ENCODE results near the gene DLGAP4. TPM values are rescaled to one million over a fixed set of nuclear protein-coding genes. Genes with fewer than 3 reads are reported as not detected.

DLGAP4 gene
- total and polyA plus RNA-seq, 2 of the 13 experiments (the other 11 are each of a cell fraction or from before 2014, with no cell fraction given), result 15.2 to 26.7 TPM

DNA sequence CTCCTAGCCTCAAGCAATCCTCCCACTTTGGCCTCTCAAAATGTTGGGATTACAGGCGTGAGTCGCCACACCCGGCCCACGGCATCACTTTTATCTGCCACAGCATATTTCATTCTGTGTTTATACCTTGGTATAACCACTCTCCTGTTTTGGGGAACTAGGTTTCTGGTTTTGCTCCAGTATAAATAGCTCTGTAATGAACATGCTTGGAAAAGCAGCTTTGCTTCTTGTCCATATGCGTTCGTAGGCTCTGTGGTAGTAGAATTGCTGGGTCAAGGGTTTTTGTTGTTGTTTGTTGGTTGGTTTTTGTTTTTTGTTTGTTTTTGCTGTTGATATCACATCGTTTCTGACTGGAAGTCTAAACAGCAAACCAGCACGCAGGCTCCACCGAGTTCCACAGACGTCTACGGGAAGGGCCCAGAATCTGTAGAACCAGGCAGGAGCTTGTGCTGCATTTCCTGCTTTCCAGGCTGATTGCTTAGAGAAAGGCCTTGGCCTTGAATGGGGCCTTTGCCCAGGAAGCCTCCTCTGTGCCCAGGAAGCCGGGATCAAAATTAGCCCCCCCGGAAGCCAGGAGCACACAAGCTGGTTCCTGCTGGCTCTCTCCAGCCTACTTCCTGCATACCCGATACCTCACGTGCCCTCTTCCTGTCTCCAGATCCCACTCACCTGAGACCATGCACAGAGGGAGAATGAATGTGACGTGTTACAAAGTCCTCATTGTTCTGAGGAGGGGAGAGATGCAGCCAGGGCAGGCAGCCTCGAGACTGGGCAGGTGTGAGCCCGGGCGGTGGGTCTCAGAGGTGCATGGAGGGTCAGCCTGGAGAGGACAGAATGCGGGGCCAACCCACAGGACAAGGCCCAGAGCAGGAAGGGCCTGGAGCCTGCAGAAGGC, 35.1 kb upstream of the DLGAP4 start (continued):
- TF ChIP-seq HOXA3 (CRISPR knock-in tag; IDR thresholded peaks at IDR 0.05) (peak; percentile 85), NFYC (CRISPR knock-in tag; IDR thresholded peaks at IDR 0.05) (peak; percentile 21; the same call in 1 of the 2 replicates), ZNF549 (CRISPR knock-in tag; IDR thresholded peaks at IDR 0.05) (no peak), SMAD9 (CRISPR knock-in tag; IDR thresholded peaks at IDR 0.05) (no peak), ZNF264 (CRISPR knock-in tag; IDR thresholded peaks at IDR 0.05) (peak; percentile 46; the same call in 1 of the 2 replicates), ZFP90 (CRISPR knock-in tag; IDR thresholded peaks at IDR 0.05; ENCODE audit: borderline replicate concordance) (no peak; the same call in 1 of the 2 replicates), ZFP82 (CRISPR knock-in tag; IDR thresholded peaks at IDR 0.05; ENCODE audit: borderline replicate concordance) (no peak), ZFY (CRISPR knock-in tag; IDR thresholded peaks at IDR 0.05) (peak; percentile 95), ZNF3 (CRISPR knock-in tag; IDR thresholded peaks at IDR 0.05) (no peak), ZBTB7A (CRISPR knock-in tag; IDR thresholded peaks at IDR 0.05) (0 out of 2 replicates have a peak, but pooled peaks have one; percentile 8), RNF2 (conservative IDR thresholded peaks at IDR 0.05; ENCODE audit: low read depth) (no peak), ARNT (IDR thresholded peaks at IDR 0.05) (no peak), U2AF1 (optimal IDR thresholded peaks at IDR 0.05; ENCODE audit: low read depth, low read length) (peak; percentile 67)
- TF ChIP-seq, protein P1, sequence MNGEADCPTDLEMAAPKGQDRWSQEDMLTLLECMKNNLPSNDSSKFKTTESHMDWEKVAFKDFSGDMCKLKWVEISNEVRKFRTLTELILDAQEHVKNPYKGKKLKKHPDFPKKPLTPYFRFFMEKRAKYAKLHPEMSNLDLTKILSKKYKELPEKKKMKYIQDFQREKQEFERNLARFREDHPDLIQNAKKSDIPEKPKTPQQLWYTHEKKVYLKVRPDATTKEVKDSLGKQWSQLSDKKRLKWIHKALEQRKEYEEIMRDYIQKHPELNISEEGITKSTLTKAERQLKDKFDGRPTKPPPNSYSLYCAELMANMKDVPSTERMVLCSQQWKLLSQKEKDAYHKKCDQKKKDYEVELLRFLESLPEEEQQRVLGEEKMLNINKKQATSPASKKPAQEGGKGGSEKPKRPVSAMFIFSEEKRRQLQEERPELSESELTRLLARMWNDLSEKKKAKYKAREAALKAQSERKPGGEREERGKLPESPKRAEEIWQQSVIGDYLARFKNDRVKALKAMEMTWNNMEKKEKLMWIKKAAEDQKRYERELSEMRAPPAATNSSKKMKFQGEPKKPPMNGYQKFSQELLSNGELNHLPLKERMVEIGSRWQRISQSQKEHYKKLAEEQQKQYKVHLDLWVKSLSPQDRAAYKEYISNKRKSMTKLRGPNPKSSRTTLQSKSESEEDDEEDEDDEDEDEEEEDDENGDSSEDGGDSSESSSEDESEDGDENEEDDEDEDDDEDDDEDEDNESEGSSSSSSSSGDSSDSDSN (CRISPR knock-in tag; IDR thresholded peaks at IDR 0.05), result peak; percentile 47
- TF ChIP-seq, protein P2, sequence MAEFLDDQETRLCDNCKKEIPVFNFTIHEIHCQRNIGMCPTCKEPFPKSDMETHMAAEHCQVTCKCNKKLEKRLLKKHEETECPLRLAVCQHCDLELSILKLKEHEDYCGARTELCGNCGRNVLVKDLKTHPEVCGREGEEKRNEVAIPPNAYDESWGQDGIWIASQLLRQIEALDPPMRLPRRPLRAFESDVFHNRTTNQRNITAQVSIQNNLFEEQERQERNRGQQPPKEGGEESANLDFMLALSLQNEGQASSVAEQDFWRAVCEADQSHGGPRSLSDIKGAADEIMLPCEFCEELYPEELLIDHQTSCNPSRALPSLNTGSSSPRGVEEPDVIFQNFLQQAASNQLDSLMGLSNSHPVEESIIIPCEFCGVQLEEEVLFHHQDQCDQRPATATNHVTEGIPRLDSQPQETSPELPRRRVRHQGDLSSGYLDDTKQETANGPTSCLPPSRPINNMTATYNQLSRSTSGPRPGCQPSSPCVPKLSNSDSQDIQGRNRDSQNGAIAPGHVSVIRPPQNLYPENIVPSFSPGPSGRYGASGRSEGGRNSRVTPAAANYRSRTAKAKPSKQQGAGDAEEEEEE (CRISPR knock-in tag; IDR thresholded peaks at IDR 0.05; ENCODE audit: borderline replicate concordance), result no peak
- TF ChIP-seq, protein P3, sequence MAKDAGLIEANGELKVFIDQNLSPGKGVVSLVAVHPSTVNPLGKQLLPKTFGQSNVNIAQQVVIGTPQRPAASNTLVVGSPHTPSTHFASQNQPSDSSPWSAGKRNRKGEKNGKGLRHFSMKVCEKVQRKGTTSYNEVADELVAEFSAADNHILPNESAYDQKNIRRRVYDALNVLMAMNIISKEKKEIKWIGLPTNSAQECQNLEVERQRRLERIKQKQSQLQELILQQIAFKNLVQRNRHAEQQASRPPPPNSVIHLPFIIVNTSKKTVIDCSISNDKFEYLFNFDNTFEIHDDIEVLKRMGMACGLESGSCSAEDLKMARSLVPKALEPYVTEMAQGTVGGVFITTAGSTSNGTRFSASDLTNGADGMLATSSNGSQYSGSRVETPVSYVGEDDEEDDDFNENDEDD (CRISPR knock-in tag; IDR thresholded peaks at IDR 0.05; ENCODE audit: borderline replicate concordance), result no peak
- TF ChIP-seq, protein P4, sequence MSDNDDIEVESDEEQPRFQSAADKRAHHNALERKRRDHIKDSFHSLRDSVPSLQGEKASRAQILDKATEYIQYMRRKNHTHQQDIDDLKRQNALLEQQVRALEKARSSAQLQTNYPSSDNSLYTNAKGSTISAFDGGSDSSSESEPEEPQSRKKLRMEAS (IDR thresholded peaks at IDR 0.05), result peak; percentile 69; the same call in 1 of the 2 replicates
- TF ChIP-seq, protein P5, sequence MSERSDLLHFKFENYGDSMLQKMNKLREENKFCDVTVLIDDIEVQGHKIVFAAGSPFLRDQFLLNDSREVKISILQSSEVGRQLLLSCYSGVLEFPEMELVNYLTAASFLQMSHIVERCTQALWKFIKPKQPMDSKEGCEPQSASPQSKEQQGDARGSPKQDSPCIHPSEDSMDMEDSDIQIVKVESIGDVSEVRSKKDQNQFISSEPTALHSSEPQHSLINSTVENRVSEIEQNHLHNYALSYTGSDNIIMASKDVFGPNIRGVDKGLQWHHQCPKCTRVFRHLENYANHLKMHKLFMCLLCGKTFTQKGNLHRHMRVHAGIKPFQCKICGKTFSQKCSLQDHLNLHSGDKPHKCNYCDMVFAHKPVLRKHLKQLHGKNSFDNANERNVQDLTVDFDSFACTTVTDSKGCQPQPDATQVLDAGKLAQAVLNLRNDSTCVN (CRISPR knock-in tag; IDR thresholded peaks at IDR 0.05; ENCODE audit: borderline replicate concordance), result no peak; the same call in 1 of the 2 replicates
- TF ChIP-seq, protein P6, sequence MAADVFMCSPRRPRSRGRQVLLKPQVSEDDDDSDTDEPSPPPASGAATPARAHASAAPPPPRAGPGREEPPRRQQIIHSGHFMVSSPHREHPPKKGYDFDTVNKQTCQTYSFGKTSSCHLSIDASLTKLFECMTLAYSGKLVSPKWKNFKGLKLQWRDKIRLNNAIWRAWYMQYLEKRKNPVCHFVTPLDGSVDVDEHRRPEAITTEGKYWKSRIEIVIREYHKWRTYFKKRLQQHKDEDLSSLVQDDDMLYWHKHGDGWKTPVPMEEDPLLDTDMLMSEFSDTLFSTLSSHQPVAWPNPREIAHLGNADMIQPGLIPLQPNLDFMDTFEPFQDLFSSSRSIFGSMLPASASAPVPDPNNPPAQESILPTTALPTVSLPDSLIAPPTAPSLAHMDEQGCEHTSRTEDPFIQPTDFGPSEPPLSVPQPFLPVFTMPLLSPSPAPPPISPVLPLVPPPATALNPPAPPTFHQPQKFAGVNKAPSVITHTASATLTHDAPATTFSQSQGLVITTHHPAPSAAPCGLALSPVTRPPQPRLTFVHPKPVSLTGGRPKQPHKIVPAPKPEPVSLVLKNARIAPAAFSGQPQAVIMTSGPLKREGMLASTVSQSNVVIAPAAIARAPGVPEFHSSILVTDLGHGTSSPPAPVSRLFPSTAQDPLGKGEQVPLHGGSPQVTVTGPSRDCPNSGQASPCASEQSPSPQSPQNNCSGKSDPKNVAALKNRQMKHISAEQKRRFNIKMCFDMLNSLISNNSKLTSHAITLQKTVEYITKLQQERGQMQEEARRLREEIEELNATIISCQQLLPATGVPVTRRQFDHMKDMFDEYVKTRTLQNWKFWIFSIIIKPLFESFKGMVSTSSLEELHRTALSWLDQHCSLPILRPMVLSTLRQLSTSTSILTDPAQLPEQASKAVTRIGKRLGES (CRISPR knock-in tag; IDR thresholded peaks at IDR 0.05; ENCODE audit: borderline replicate concordance), result no peak

All from HepG2 (cell line).